CD4-positive, alpha-beta T cell treated with Interleukin-17A for 1 hour (primary cell): ENCODE results near the gene GMNN.

Source experiments
- DNase-seq: peaks from one replicate; pipeline ENCODE4 v3.0.0-alpha.2; 2020

Gene GMNN

DNA sequence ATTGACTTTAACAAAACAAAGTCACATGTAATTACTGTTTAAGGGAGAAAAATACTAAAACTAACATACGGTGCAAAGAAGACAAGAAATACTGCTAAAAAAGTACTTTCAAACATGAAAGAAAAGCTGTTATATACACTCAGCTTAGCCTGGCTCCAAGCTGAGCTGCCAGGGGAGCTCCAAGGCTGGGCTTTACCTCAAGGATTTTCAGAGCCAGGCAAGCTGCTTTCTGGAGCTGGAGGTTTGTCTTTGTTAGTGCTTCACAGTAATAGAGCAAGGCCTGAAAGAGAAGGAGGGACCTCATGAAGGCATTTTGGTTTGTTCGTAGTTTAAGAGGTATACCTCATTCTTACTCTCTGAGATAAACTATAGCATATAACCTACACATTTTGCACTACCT, 43.6 kb downstream of the GMNN start:
- no peak for DNase-seq

- no peak for DNase-seq
Measured at GRCh38 chr6:24821860-24822444, 47.2 kb downstream of the GMNN start.

DNA sequence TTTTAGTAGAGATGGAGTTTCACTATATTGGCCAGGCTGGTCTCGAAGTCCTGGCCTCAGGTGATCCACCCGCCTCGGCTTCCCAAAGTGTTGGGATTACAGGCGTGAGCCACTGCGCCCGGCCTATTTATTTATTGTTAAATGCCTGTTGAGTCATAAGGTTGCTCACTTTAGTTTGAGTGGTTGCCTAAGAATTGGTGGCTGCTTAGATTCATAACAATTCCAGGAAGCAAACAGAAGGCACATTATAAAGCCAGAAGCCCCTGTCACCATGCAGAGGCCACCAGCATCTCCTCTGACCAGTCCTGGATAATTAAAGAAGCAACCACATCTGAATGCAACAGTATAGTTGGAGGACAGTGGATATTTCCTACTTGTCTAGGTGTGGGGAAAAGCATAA, 48.0 kb downstream of the GMNN start:
- no peak for DNase-seq

GRCh38 chr6:24823185-24823584, 48.4 kb downstream of the GMNN start:
- DNase-seq = no peak

DNA sequence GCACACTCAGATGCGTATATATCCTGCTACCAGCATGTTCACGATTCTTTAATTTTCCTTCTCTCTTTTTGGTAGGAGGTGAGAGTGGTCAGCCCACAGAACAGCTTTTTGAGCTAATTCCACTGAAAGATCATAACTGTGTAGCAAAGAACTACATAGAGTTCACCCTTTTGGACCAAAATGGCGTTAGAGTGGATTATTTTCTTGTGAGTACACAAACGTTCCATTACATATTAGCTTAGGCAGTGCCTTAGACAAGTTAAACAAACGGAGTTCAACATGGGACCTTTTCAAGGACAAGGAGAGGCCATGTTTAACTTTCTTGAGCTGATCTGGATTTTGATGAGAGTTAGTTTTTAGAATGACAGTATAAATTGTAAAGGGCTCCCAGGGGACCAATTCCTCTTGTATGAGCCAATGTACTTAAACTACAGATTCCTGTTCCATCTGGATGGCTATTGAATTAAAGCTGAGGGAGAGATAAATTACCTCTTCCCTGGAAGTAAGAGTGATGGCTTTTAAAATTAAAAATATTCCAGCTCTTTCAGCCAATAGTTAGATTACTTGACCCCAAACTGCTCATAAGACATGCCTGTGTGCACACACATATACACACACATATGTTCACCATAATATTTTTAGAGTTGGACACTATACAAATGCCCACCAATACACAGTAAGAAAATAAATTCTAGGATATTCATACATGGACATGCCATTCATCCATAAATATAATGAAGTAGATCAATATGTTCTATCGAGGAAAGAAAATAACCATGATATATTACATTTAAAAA, 49.6 kb downstream of the GMNN start:
- DNase-seq = no peak

DNA sequence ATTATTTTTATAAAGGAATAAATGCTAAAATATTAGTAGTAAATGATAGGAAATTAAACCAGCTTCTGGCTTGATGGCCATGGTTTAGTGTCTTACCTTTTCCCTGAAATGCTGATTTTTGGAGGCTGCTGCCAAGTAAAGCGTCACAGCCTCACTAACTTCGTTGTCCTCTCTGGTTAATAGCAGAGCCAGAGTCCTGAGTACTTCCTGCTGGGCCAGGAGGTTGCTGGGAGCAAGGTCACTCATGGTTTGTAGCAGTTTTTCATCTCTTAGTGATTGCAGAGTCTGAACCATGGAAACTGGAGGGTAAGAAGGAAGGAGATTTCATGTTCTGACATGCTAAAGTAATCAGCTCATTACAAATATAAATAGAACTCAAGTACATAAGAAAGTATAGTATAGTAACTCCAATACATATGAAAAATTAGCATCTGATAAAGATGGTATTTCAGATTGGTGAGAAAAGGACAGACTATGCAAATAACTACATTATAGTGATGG, 50.4 kb downstream of the GMNN start:
- DNase-seq = no peak

- DNase-seq = no peak
Measured at GRCh38 chr6:24827162-24827561, 52.4 kb downstream of the GMNN start.

DNA sequence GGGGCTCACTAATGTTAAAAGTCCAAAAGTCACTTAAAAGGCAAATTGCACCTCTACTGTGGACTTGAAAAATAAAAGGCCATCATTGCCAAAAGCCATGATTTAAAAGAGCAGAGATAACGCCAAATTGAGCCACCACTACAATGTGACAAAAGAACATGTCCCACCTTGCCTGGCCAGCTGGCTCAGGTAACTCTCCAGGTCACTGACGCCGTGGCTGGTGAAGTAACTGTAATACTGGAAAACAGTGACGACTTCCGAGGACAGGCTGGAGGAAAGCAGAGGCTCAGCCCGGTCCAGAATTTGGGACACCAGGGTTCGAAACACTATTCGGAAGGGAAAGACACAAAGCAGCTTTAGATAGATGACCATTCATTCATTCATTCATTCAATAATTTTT, 53.2 kb downstream of the GMNN start:
- no peak for DNase-seq

DNA sequence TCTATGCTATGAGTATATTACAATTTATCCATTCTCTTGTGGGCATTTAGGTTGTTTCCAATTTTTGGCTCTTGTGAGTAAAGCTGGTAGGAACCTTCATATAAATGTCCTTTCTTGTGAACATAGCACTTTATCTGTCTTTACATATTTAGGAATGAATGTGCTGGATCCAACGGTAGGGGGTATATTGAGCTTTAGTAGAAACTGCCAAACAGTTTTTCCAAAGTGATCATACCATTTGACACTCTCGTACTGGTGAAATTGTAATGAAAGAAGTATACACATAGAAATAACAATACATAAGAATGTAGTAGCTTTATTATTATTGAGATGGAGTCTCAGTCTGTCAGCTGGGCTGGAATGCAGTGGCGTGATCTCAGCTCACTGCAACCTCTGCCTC, 54.9 kb downstream of the GMNN start:
- no peak for DNase-seq

GRCh38 chr6:24831771-24832716, 57.3 kb downstream of the GMNN start:
- no peak for DNase-seq

- no peak for DNase-seq
Measured at GRCh38 chr6:24832794-24833193, 58.1 kb downstream of the GMNN start.

DNA sequence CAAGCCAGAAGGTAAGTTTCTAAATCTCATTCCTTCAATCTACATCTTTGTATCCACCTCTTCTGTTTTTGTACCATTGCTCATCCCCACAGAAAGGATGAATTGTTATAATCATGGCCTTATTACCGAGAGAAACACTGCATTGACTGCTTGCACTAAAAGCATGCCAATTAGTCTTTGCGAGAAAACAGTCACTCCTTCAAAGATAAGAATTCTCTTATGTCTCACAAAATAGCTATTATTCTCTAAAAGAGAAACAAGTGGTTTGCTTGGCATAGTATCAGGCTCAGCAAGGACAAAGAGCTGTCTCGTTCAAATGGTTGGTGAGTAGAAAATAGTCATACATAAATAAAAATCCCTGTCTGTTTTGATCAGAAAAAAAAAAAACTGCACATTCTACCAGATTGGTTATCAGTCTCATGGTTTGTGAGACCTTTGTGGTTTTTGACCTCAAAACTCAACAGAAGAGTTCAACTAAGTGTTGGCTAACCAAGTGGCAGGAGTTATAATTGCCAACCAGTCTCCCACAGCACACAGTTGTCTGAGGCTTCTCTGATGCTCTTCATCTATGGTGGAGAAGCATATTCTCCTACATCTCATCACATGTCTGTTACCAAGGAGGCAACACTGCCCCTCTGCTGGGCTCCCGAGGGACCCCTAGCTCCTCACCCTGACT, 59.1 kb downstream of the GMNN start:
- no peak for DNase-seq
